GM12878 (cell line): Measurements from ENCODE around the gene CAVIN1. TPM values are rescaled to one million over a fixed set of nuclear protein-coding genes. Genes with fewer than 3 reads are reported as not detected.
A peak's percentile ranks its signal among the peaks of the same experiment; 100 is the strongest.

Experiments used
- CHD2 ChIP-seq: IDR thresholded peaks from 2 replicates; pipeline ENCODE4 v1.6.1; 2011; ENCODE audit warnings: low read depth, low read length, improper control_type of control experiment, borderline replicate concordance
- CHD4 ChIP-seq: fragments of 200-600 bp; sonication (generic); IDR thresholded peaks from 2 replicates; pipeline ENCODE4 v1.6.1; 2016; ENCODE audit warnings: mild to moderate bottlenecking
- CREM ChIP-seq: IDR thresholded peaks from 2 replicates; pipeline ENCODE4 v1.6.1; 2014; ENCODE audit warnings: antibody characterized with exemption, low read depth
- CUX1 ChIP-seq: IDR thresholded peaks from 2 replicates; pipeline ENCODE4 v1.6.1; 2012; ENCODE audit warnings: improper control_type of control experiment, low read depth, low read length; ENCODE audit not compliant: insufficient replicate concordance
- GABPA ChIP-seq: IDR thresholded peaks from 2 replicates; pipeline ENCODE4 v1.6.1; 2014; ENCODE audit warnings: antibody characterized with exemption, low read depth, mild to moderate bottlenecking, inconsistent platforms
- KAT2A ChIP-seq: conservative IDR thresholded peaks from 2 replicates; pipeline ENCODE4 v1.6.1; 2011; ENCODE audit warnings: low read depth, low read length; ENCODE audit not compliant: control insufficient read depth
- MEF2A ChIP-seq: IDR thresholded peaks from 2 replicates; pipeline ENCODE4 v1.6.1; 2011; ENCODE audit warnings: low read depth, mild to moderate bottlenecking, low read length, moderate library complexity; ENCODE audit not compliant: insufficient read depth
- MTA3 ChIP-seq: IDR thresholded peaks from 2 replicates; pipeline ENCODE4 v1.6.1; 2012; ENCODE audit warnings: low read length, inconsistent platforms, borderline replicate concordance
- RELA ChIP-seq: fragments of 450-650 bp; IDR thresholded peaks from 2 replicates; pipeline ENCODE4 v1.8.0; 2014; ENCODE audit warnings: borderline replicate concordance; ENCODE audit not compliant: partially characterized antibody
- SMAD5 ChIP-seq: IDR thresholded peaks from 2 replicates; pipeline ENCODE4 v1.6.1; 2016; ENCODE audit warnings: antibody characterized with exemption, low read depth
- SMARCA5 ChIP-seq: fragments of 450-650 bp; IDR thresholded peaks from 2 replicates; pipeline ENCODE4 v1.6.1; 2017; ENCODE audit warnings: mild to moderate bottlenecking
- SUPT20H ChIP-seq: IDR thresholded peaks from 2 replicates; pipeline ENCODE4 v1.6.1; 2011; ENCODE audit warnings: low read depth, mild to moderate bottlenecking, low read length, moderate library complexity, borderline replicate concordance; ENCODE audit not compliant: control insufficient read depth
- TAF1 ChIP-seq: IDR thresholded peaks from 2 replicates; pipeline ENCODE4 v1.6.1; 2011; ENCODE audit warnings: mild to moderate bottlenecking, low read depth, low read length, borderline replicate concordance
- TBL1XR1 ChIP-seq: IDR thresholded peaks from 2 replicates; pipeline ENCODE4 v1.6.1; 2012; ENCODE audit warnings: low read depth, low read length, improper control_type of control experiment
- TCF12 ChIP-seq: IDR thresholded peaks from 2 replicates; pipeline ENCODE4 v1.6.1; 2011; ENCODE audit warnings: low read depth, mild to moderate bottlenecking, low read length
- ZBED1 ChIP-seq: IDR thresholded peaks from 2 replicates; pipeline ENCODE4 v1.6.1; 2016; ENCODE audit warnings: borderline replicate concordance
- polyA plus RNA-seq, 11 experiments: library from polyadenylated mRNA; depleted of rRNA in 4 of 11; unstranded in 6 of 11; stranded (reverse) in 5 of 11; fragments of >200 nt; fragmentation: Nextera tagmentation in 4 of 11; fragmentation: Illumina TruSeq in 1 of 11; extraction: Ambion mirVana in 4 of 11; extraction: Trizol in 1 of 11; gene quantifications; 1 replicate in 1 of 11; 2 replicates in 10 of 11; pipeline versions ENCODE4 v1.2.1 to v1.2.3, GENCODE V29; 2011 to 2016; ENCODE audit warnings: inconsistent platforms in 2 of 11, missing spikeins in 2 of 11, low read depth in 1 of 11
- total RNA-seq, 4 experiments: library from RNA; depleted of rRNA in 3 of 4; stranded (reverse); fragments of >200 nt in 3 of 4; fragmentation: Illumina TruSeq in 1 of 4; extraction: Trizol in 1 of 4; gene quantifications; 2 replicates each; pipeline versions ENCODE4 v1.2.1 to v1.2.3, GENCODE V29; 2013 to 2021
- TF ChIP-seq, protein P1 (sequence below): fragments of 150-350 bp; IDR thresholded peaks from 2 replicates; pipeline ENCODE4 v1.6.1; 2014; ENCODE audit warnings: mild to moderate bottlenecking, low read depth, low read length
- TF ChIP-seq, protein P2 (sequence below): fragments of 450-650 bp; IDR thresholded peaks from 2 replicates; pipeline ENCODE4 v1.6.1; 2016; ENCODE audit warnings: mild to moderate bottlenecking
- TF ChIP-seq, protein P3 (sequence below): fragments of 450-650 bp; formaldehyde crosslinking; IDR thresholded peaks from 2 replicates; pipeline ENCODE4 v1.4.0; 2022; ENCODE audit warnings: mild to moderate bottlenecking, moderate library complexity

The CAVIN1 gene
- total and polyA plus RNA-seq, 10 of the 15 experiments (the other 5 are each of a cell fraction or from before 2014, with no cell fraction given): 0.03 to 1.1 (median 0.37) TPM

GRCh38 chr17:42388381-42389134, 34.5 kb downstream of the CAVIN1 start, which contains the start of gene STAT3 (continued):
- TF ChIP-seq, protein P1, sequence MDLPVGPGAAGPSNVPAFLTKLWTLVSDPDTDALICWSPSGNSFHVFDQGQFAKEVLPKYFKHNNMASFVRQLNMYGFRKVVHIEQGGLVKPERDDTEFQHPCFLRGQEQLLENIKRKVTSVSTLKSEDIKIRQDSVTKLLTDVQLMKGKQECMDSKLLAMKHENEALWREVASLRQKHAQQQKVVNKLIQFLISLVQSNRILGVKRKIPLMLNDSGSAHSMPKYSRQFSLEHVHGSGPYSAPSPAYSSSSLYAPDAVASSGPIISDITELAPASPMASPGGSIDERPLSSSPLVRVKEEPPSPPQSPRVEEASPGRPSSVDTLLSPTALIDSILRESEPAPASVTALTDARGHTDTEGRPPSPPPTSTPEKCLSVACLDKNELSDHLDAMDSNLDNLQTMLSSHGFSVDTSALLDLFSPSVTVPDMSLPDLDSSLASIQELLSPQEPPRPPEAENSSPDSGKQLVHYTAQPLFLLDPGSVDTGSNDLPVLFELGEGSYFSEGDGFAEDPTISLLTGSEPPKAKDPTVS: peak; percentile 50; the same call in 1 of the 2 replicates
- TF ChIP-seq SMAD5 (no peak; the same call in 1 of the 2 replicates), CHD4 (no peak), SMARCA5 (peak; percentile 39; the same call in 1 of the 2 replicates), CREM (peak; percentile 96), TCF12 (peak; percentile 80; the same call in 1 of the 2 replicates), MEF2A (peak; percentile 68; the same call in 1 of the 2 replicates), MTA3 (no peak), CHD2 (peak; percentile 93), KAT2A (peak; percentile 98), CUX1 (no peak), TBL1XR1 (no peak), RELA (peak; percentile 79), GABPA (no peak), ZBED1 (peak; percentile 75; the same call in 1 of the 2 replicates), SUPT20H (peak; percentile 69), TAF1 (peak; percentile 56)
- TF ChIP-seq, protein P2, sequence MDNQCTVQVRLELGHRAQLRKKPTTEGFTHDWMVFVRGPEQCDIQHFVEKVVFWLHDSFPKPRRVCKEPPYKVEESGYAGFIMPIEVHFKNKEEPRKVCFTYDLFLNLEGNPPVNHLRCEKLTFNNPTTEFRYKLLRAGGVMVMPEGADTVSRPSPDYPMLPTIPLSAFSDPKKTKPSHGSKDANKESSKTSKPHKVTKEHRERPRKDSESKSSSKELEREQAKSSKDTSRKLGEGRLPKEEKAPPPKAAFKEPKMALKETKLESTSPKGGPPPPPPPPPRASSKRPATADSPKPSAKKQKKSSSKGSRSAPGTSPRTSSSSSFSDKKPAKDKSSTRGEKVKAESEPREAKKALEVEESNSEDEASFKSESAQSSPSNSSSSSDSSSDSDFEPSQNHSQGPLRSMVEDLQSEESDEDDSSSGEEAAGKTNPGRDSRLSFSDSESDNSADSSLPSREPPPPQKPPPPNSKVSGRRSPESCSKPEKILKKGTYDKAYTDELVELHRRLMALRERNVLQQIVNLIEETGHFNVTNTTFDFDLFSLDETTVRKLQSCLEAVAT: peak; percentile 72
- TF ChIP-seq, protein P3, sequence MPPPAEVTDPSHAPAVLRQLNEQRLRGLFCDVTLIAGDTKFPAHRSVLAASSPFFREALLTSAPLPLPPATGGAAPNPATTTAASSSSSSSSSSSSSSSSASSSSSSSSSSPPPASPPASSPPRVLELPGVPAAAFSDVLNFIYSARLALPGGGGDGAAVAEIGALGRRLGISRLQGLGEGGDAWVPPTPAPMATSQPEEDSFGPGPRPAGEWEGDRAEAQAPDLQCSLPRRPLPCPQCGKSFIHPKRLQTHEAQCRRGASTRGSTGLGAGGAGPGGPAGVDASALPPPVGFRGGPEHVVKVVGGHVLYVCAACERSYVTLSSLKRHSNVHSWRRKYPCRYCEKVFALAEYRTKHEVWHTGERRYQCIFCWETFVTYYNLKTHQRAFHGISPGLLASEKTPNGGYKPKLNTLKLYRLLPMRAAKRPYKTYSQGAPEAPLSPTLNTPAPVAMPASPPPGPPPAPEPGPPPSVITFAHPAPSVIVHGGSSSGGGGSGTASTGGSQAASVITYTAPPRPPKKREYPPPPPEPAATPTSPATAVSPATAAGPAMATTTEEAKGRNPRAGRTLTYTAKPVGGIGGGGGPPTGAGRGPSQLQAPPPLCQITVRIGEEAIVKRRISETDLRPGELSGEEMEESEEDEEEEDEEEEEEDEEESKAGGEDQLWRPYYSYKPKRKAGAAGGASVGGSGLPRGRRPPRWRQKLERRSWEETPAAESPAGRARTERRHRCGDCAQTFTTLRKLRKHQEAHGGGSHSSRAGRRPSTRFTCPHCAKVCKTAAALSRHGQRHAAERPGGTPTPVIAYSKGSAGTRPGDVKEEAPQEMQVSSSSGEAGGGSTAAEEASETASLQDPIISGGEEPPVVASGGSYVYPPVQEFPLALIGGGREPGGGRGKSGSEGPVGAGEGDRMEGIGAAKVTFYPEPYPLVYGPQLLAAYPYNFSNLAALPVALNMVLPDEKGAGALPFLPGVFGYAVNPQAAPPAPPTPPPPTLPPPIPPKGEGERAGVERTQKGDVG (CRISPR knock-in tag): no peak
